Skeletal muscle satellite cell (primary cell): ENCODE results near the gene PAM.
"Not testable (repeated sequence)": the region's sequence is repeated elsewhere in the genome, so short reads cannot be mapped to it uniquely, and the experiment has no call there.

Source experiments
- H3K27me3 ChIP-seq: 2 replicates; pipeline ENCODE4 v1.7.0; 2013; ENCODE audit warnings: low read length; ENCODE audit not compliant: control insufficient read depth, insufficient read depth
- H3K36me3 ChIP-seq: 2 replicates; pipeline ENCODE4 v1.7.0; 2013; ENCODE audit warnings: mild to moderate bottlenecking, control low read depth, low read length; ENCODE audit not compliant: insufficient read depth
- H3K4me1 ChIP-seq: 2 replicates; pipeline ENCODE4 v1.7.0; 2013; ENCODE audit warnings: low read length; ENCODE audit not compliant: control insufficient read depth, insufficient read depth
- H3K4me2 ChIP-seq: 2 replicates; pipeline ENCODE4 v1.7.0; 2013; ENCODE audit warnings: mild to moderate bottlenecking, low read length
- H3K4me3 ChIP-seq: 2 replicates; pipeline ENCODE4 v1.7.0; 2013; ENCODE audit warnings: low read length
- H3K9ac ChIP-seq: 2 replicates; pipeline ENCODE4 v1.7.0; 2013; ENCODE audit warnings: mild to moderate bottlenecking, low read depth, low read length, moderate library complexity
- H3K9me3 ChIP-seq: replicated peaks from 2 replicates; pipeline ENCODE4 v1.7.0; 2013; ENCODE audit warnings: mild to moderate bottlenecking, control low read depth, low read length

PAM gene

GRCh38 chr5:102996011-102996575 lies 241.0 kb downstream of the PAM start:
- no peak overlapping the region for H3K9ac ChIP-seq
- no peaks in the 10 kb centered on the region for H3K36me3 ChIP-seq
- no peaks in the 10 kb centered on the region for H3K4me1 ChIP-seq
- H3K4me2 ChIP-seq, result no peak overlapping the region
- H3K4me3 ChIP-seq, result no peak overlapping the region
- no peaks in the 10 kb centered on the region for H3K27me3 ChIP-seq
- no peaks in the 10 kb centered on the region for H3K9me3 ChIP-seq

GRCh38 chr5:102998224-102998623 lies 243.1 kb downstream of the PAM start:
- Histone ChIP-seq H3K36me3 (no peaks in the 10 kb centered on the region), H3K27me3 (no peaks in the 10 kb centered on the region), H3K9me3 (no peaks in the 10 kb centered on the region), H3K4me3 (no peak overlapping the region), H3K9ac (no peak overlapping the region), H3K4me2 (no peak overlapping the region), H3K4me1 (no peaks in the 10 kb centered on the region)

GRCh38 chr5:102999191-102999590 lies 244.1 kb downstream of the PAM start:
- H3K9ac ChIP-seq, result no peak overlapping the region
- H3K4me1 ChIP-seq, result no peaks in the 10 kb centered on the region
- H3K36me3 ChIP-seq, result no peaks in the 10 kb centered on the region
- no peak overlapping the region for H3K4me2 ChIP-seq
- no peaks in the 10 kb centered on the region for H3K9me3 ChIP-seq
- H3K4me3 ChIP-seq, result no peak overlapping the region
- no peaks in the 10 kb centered on the region for H3K27me3 ChIP-seq

- not testable (repeated sequence) for H3K4me1 ChIP-seq, H3K9me3 ChIP-seq, H3K27me3 ChIP-seq, H3K4me3 ChIP-seq, H3K9ac ChIP-seq, H3K36me3 ChIP-seq, H3K4me2 ChIP-seq
Measured at GRCh38 chr5:102999621-103000020, 244.5 kb downstream of the PAM start.

- no peak overlapping the region for H3K9ac ChIP-seq
- no peak overlapping the region for H3K4me2 ChIP-seq
- no peaks in the 10 kb centered on the region for H3K27me3 ChIP-seq
- H3K36me3 ChIP-seq, result no peaks in the 10 kb centered on the region
- H3K9me3 ChIP-seq, result no peaks in the 10 kb centered on the region
- no peaks in the 10 kb centered on the region for H3K4me1 ChIP-seq
- no peak overlapping the region for H3K4me3 ChIP-seq
Measured at GRCh38 chr5:103000089-103000488, 245.0 kb downstream of the PAM start.

- Histone ChIP-seq H3K9ac (no peak overlapping the region), H3K36me3 (peaks cover 13% of the 10 kb centered on the region), H3K4me1 (no peaks in the 10 kb centered on the region), H3K4me3 (no peak overlapping the region), H3K4me2 (no peak overlapping the region), H3K27me3 (no peaks in the 10 kb centered on the region), H3K9me3 (no peaks in the 10 kb centered on the region)
Measured at GRCh38 chr5:103003872-103004271, 248.8 kb downstream of the PAM start.

- no peak overlapping the region for H3K4me2 ChIP-seq
- no peaks in the 10 kb centered on the region for H3K27me3 ChIP-seq
- H3K36me3 ChIP-seq, result peaks cover 17% of the 10 kb centered on the region
- no peaks in the 10 kb centered on the region for H3K9me3 ChIP-seq
- no peak overlapping the region for H3K4me3 ChIP-seq
- no peaks in the 10 kb centered on the region for H3K4me1 ChIP-seq
- no peak overlapping the region for H3K9ac ChIP-seq
Measured at GRCh38 chr5:103005276-103005675, 250.2 kb downstream of the PAM start.

- Histone ChIP-seq H3K27me3 (no peaks in the 10 kb centered on the region), H3K9me3 (no peaks in the 10 kb centered on the region), H3K4me1 (no peaks in the 10 kb centered on the region), H3K4me3 (no peak overlapping the region), H3K4me2 (no peak overlapping the region), H3K9ac (no peak overlapping the region), H3K36me3 (peaks cover 18% of the 10 kb centered on the region)
Measured at GRCh38 chr5:103006921-103007320, 251.8 kb downstream of the PAM start.

GRCh38 chr5:103010168-103010567 lies 255.1 kb downstream of the PAM start:
- peaks cover 21% of the 10 kb centered on the region for H3K36me3 ChIP-seq
- no peaks in the 10 kb centered on the region for H3K9me3 ChIP-seq
- peaks cover 3% of the 10 kb centered on the region for H3K4me1 ChIP-seq
- no peak overlapping the region for H3K4me2 ChIP-seq
- no peaks in the 10 kb centered on the region for H3K27me3 ChIP-seq
- H3K4me3 ChIP-seq, result no peak overlapping the region
- H3K9ac ChIP-seq, result no peak overlapping the region

GRCh38 chr5:103013933-103014552 lies 258.9 kb downstream of the PAM start:
- H3K36me3 ChIP-seq, result peaks cover 7% of the 10 kb centered on the region
- H3K4me3 ChIP-seq, result no peak overlapping the region
- H3K9ac ChIP-seq, result no peak overlapping the region

GRCh38 chr5:103014983-103015382 lies 259.9 kb downstream of the PAM start:
- Histone ChIP-seq H3K4me2 (no peak overlapping the region), H3K27me3 (no peaks in the 10 kb centered on the region), H3K4me1 (peaks cover 4% of the 10 kb centered on the region), H3K36me3 (peaks cover 6% of the 10 kb centered on the region), H3K9ac (no peak overlapping the region), H3K4me3 (no peak overlapping the region), H3K9me3 (no peaks in the 10 kb centered on the region)

More at GRCh38 chr5:103013933-103014552, 258.9 kb downstream of the PAM start:
- H3K4me2 ChIP-seq, result no peak overlapping the region
- no peaks in the 10 kb centered on the region for H3K9me3 ChIP-seq
- H3K4me1 ChIP-seq, result peaks cover 4% of the 10 kb centered on the region
- no peaks in the 10 kb centered on the region for H3K27me3 ChIP-seq

GRCh38 chr5:103016167-103016566 lies 261.1 kb downstream of the PAM start:
- Histone ChIP-seq H3K27me3 (no peaks in the 10 kb centered on the region), H3K36me3 (peaks cover 7% of the 10 kb centered on the region), H3K4me3 (no peak overlapping the region), H3K4me2 (no peak overlapping the region), H3K4me1 (peaks cover 4% of the 10 kb centered on the region), H3K9me3 (no peaks in the 10 kb centered on the region), H3K9ac (no peak overlapping the region)
